ENCODE results near the gene ADNP. TPM values are rescaled to one million over a fixed set of nuclear protein-coding genes. Genes with fewer than 3 reads are reported as not detected.

Gene ADNP
- total RNA-seq, 2 experiments from 2014 or later = 70.7 to 90.4 TPM

- POLR2A ChIA-PET = no interaction called here
- CTCF ChIA-PET = interaction anchor here (0.6 to 0.8 kb wide), 2 partner anchors 54 to 83 kb away, joined by 4 to 5 read pairs; no protein-coding TSS in a partner anchor
- no peak for DNase-seq
- H3K27ac Mint-ChIP-seq = no peak overlapping the region
- no peaks in the 10 kb centered on the region for H3K27me3 Mint-ChIP-seq
- H3K4me3 Mint-ChIP-seq = no peak overlapping the region
- H3K4me1 Mint-ChIP-seq = peaks cover 14% of the 10 kb centered on the region
- no peaks in the 10 kb centered on the region for H3K9me3 Mint-ChIP-seq
- H3K36me3 Mint-ChIP-seq (ENCODE audit: low read depth) = no peaks in the 10 kb centered on the region
Measured at GRCh38 chr20:50845566-50846215, 85.5 kb downstream of the ADNP start.

- Mint-ChIP-seq H3K36me3 (ENCODE audit: low read depth) (no peaks in the 10 kb centered on the region), H3K27me3 (no peaks in the 10 kb centered on the region), H3K4me1 (peaks cover 13% of the 10 kb centered on the region), H3K4me3 (no peak overlapping the region), H3K27ac (peak overlapping the region; percentile 75), H3K9me3 (no peaks in the 10 kb centered on the region)
- peak; percentile 41 for DNase-seq
- CTCF ChIA-PET = interaction anchor here (0.6 to 1.0 kb wide), 3 partner anchors 50 to 235 kb away, joined by 3 to 4 read pairs (median 3); no protein-coding TSS in a partner anchor
- POLR2A ChIA-PET = no interaction called here
Measured at GRCh38 chr20:50844430-50845100, 86.7 kb downstream of the ADNP start.

GRCh38 chr20:50843331-50844276, 87.6 kb downstream of the ADNP start:
- ChIA-PET POLR2A (no interaction called here), CTCF (interaction anchor here (0.6 kb wide), 2 partner anchors 56 to 234 kb away, joined by 3 to 5 read pairs; no protein-coding TSS in a partner anchor)
- peaks cover 19% of the 10 kb centered on the region for H3K4me1 Mint-ChIP-seq

GRCh38 chr20:50842821-50843220, 88.4 kb downstream of the ADNP start:
- Mint-ChIP-seq H3K4me3 (no peak overlapping the region), H3K27ac (no peak overlapping the region), H3K9me3 (no peaks in the 10 kb centered on the region), H3K27me3 (no peaks in the 10 kb centered on the region), H3K36me3 (ENCODE audit: low read depth) (no peaks in the 10 kb centered on the region), H3K4me1 (peaks cover 25% of the 10 kb centered on the region)
- DNase-seq = no peak
- CTCF ChIA-PET = interaction anchor here (0.6 kb wide), 1 partner anchor 57 kb away, joined by 5 read pairs; no protein-coding TSS in a partner anchor
- POLR2A ChIA-PET = no interaction called here

More at GRCh38 chr20:50843331-50844276, 87.6 kb downstream of the ADNP start:
- Mint-ChIP-seq H3K9me3 (no peaks in the 10 kb centered on the region), H3K27me3 (no peaks in the 10 kb centered on the region), H3K27ac (peak overlapping the region; percentile 75), H3K36me3 (ENCODE audit: low read depth) (no peaks in the 10 kb centered on the region), H3K4me3 (no peak overlapping the region)
- no peak for DNase-seq

Other genes with a start within 250 kb of the ADNP start
- gene RIPOR3, start 239.9 kb downstream of the ADNP start, total RNA-seq = not detected
- gene PARD6B, start 199.9 kb downstream of the ADNP start, total RNA-seq = 1 to 10 TPM; 4.2 to 4.4 TPM
- gene BCAS4, start 136.4 kb downstream of the ADNP start, total RNA-seq = 10 to 100 TPM in 1 of 2 experiments, 1 to 10 TPM in 1; 7.4 to 10.6 TPM
- 10 to 100 TPM; 45.6 to 46.2 TPM for gene DPM1, start 27.1 kb upstream of the ADNP start, total RNA-seq
- 1 to 10 TPM; 4.2 to 5.1 TPM for gene MOCS3, start 27.4 kb upstream of the ADNP start, total RNA-seq
- gene KCNG1, start 91.7 kb upstream of the ADNP start, total RNA-seq = not detected